ENCODE measurements around the gene GSTM1. TPM values are rescaled to one million over a fixed set of nuclear protein-coding genes. Genes with fewer than 3 reads are reported as not detected.
"Not testable (repeated sequence)": the region's sequence is repeated elsewhere in the genome, so short reads cannot be mapped to it uniquely, and the experiment has no call there.

Gene GSTM1
- total RNA-seq, 1 experiment from 2014 or later: not detected

DNA sequence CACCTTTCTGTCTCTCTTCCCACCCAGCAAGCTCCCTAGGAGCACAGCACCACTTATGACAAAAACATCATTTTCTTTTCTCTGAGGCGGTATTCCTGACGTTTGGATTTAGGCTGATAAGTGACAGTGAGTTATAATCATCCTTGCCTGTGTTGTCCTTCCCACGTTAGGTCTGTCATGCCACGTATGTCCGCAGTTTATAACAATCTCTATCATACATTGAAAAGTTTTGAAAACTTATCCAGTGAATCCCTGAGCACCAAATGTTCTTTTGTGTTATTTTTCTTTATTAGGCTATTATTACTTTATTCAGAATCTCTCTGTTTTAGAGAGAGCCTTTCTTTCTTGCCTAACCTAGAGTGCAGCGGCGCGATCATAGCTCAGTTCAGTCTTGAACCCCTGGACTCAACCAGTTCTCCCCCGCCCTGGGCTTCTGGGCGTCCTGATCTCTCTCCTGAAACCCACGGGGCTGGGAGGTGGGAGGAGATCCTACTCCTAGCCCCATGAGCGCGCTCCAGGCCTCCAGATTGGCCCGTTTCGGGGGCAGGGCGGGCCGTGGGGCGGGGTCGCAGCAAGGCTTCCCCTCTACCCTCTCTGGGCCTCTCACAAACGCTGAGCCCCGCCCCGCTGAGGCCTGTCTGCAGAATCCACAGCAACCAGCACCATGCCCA lies 20.0 kb upstream of the GSTM1 start, which contains the start of gene GSTM2:
GSTM2 (plus strand) TSS at position 606 of the 671 bp plus-strand sequence; CDS start at position 665, 59 bp downstream.
- no peak within 1 kb of the TSS for H3K27ac Mint-ChIP-seq (ENCODE audit: low read depth, unreplicated experiment)
- no peaks in the 10 kb centered on the region for H3K36me3 Mint-ChIP-seq (ENCODE audit: insufficient read depth, unreplicated experiment)
- no TSS peak for BruUV-seq (replicated peaks)
- no peaks in the 10 kb centered on the region for H3K27me3 Mint-ChIP-seq (ENCODE audit: insufficient read depth, unreplicated experiment)
- no peaks in the 10 kb centered on the region for H3K4me1 Mint-ChIP-seq (ENCODE audit: insufficient read depth, unreplicated experiment)
- H3K4me3 Mint-ChIP-seq (ENCODE audit: unreplicated experiment): no peak within 1 kb of the TSS
- POLR2A ChIA-PET: no interaction called here
- intact Hi-C loops (cut with micrococcal nuclease): no loop called here
- TF ChIP-seq, protein P1, sequence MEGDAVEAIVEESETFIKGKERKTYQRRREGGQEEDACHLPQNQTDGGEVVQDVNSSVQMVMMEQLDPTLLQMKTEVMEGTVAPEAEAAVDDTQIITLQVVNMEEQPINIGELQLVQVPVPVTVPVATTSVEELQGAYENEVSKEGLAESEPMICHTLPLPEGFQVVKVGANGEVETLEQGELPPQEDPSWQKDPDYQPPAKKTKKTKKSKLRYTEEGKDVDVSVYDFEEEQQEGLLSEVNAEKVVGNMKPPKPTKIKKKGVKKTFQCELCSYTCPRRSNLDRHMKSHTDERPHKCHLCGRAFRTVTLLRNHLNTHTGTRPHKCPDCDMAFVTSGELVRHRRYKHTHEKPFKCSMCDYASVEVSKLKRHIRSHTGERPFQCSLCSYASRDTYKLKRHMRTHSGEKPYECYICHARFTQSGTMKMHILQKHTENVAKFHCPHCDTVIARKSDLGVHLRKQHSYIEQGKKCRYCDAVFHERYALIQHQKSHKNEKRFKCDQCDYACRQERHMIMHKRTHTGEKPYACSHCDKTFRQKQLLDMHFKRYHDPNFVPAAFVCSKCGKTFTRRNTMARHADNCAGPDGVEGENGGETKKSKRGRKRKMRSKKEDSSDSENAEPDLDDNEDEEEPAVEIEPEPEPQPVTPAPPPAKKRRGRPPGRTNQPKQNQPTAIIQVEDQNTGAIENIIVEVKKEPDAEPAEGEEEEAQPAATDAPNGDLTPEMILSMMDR (IDR thresholded peaks at IDR 0.05; ENCODE audit: unreplicated experiment): no peak
- DNase-seq (ENCODE audit: unreplicated experiment): no peak
- CTCF ChIA-PET: no interaction called here
- H3K9me3 Mint-ChIP-seq (ENCODE audit: unreplicated experiment): no peaks in the 10 kb centered on the region

DNA sequence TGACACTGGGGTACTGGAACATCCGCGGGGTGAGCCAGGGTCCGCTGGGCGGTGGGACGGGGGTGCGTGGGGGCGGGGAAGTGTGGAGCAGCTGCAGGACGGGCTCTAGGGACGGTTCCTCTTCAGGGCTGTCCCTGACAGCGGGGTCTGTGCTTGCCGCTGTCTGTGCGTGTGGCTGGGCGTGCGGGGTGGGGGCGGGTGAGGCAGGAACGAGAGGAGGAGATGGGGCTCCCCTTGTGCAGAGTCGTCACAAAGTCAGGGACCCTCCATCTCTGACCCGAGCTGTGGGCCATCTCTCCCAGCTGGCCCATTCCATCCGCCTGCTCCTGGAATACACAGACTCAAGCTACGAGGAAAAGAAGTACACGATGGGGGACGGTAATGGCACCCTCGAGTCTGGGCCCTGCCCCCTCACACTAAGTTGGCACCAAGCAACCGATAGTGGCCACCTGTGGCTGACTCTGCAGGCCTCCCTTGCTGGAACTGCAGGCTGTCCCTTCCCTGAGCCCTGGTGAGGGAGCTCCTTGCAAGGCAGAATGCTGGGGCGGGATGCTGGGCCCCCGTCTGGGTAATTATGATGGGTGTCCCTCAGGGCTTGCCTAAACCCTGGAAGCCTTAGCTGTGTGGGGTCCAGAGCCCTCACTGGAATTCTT lies 19.4 kb upstream of the GSTM1 start:
- TF ChIP-seq, protein P1 (IDR thresholded peaks at IDR 0.05; ENCODE audit: unreplicated experiment): no peak
- no peak for DNase-seq (ENCODE audit: unreplicated experiment)
- no peaks in the 10 kb centered on the region for H3K27me3 Mint-ChIP-seq (ENCODE audit: insufficient read depth, unreplicated experiment)
- no peaks in the 10 kb centered on the region for H3K9me3 Mint-ChIP-seq (ENCODE audit: unreplicated experiment)
- intact Hi-C loops (cut with micrococcal nuclease): no loop called here
- BruUV-seq (replicated peaks): no TSS peak
- no peak overlapping the region for H3K4me3 Mint-ChIP-seq (ENCODE audit: unreplicated experiment)
- no peaks in the 10 kb centered on the region for H3K36me3 Mint-ChIP-seq (ENCODE audit: insufficient read depth, unreplicated experiment)
- no peaks in the 10 kb centered on the region for H3K4me1 Mint-ChIP-seq (ENCODE audit: insufficient read depth, unreplicated experiment)
- ChIA-PET CTCF (interaction anchor here (1.2 kb wide), 1 partner anchor 107 kb away, joined by 3 read pairs; no protein-coding TSS in a partner anchor), POLR2A (no interaction called here)
- no peak overlapping the region for H3K27ac Mint-ChIP-seq (ENCODE audit: low read depth, unreplicated experiment)

DNA sequence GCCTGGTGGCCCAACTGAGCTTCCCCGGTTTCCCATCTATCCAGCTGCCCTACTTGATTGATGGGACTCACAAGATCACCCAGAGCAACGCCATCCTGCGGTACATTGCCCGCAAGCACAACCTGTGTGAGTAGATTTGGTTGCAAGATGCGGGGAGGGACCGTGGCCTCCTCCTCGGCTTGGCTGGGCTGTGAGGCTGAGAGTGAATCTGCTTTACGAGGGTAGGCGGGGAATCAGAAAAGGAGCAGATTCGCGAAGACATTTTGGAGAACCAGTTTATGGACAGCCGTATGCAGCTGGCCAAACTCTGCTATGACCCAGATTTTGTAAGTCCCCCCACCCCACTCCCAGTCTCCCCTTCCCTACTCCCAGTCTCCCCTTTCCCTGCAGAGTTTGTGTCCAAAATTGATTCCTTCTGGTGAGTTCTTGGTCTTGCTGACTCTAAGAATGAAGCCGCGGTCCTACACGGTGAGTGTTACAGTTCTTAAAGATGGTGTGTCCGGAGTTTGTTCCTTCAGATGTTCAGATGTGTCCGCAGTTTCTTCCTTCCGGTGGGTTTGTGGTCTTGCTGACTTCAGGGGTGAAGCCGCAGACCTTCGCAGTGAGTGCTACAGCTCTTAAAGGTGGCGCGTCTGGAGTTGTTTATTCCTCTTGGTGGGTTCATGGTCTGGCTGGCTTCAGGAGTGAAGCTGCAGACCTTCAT lies 18.2 kb upstream of the GSTM1 start:
- BruUV-seq (replicated peaks): no TSS peak
- TF ChIP-seq, protein P1 (IDR thresholded peaks at IDR 0.05; ENCODE audit: unreplicated experiment): no peak
- H3K4me3 Mint-ChIP-seq (ENCODE audit: unreplicated experiment): no peak overlapping the region
- H3K4me1 Mint-ChIP-seq (ENCODE audit: insufficient read depth, unreplicated experiment): no peaks in the 10 kb centered on the region
- no peak for DNase-seq (ENCODE audit: unreplicated experiment)
- no peaks in the 10 kb centered on the region for H3K27me3 Mint-ChIP-seq (ENCODE audit: insufficient read depth, unreplicated experiment)
- no peaks in the 10 kb centered on the region for H3K9me3 Mint-ChIP-seq (ENCODE audit: unreplicated experiment)
- H3K36me3 Mint-ChIP-seq (ENCODE audit: insufficient read depth, unreplicated experiment): no peaks in the 10 kb centered on the region
- ChIA-PET CTCF (interaction anchor here (0.7 to 1.2 kb wide), 2 partner anchors 17 to 105 kb away, joined by 3 read pairs; no protein-coding TSS in a partner anchor), POLR2A (no interaction called here)
- no peak overlapping the region for H3K27ac Mint-ChIP-seq (ENCODE audit: low read depth, unreplicated experiment)
- intact Hi-C loops (cut with micrococcal nuclease): no loop called here

DNA sequence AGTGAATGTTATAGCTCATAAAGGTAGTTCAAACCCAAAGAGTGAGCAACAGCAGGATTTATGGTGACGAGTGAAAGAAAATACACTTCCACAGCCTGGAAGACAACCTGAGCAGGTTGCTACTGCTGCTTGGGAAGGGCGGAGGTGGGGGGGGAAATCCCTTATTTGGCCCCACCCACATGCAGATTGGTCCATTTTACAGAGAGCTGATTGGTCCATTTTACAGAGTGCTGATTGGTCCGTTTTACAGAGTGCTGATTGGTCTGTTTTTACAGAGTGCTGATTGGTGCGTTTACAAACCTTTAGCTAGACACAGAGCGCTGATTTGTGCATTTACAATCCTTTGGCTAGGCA lies 17.7 kb upstream of the GSTM1 start:
- H3K4me3 Mint-ChIP-seq (ENCODE audit: unreplicated experiment); DNase-seq (ENCODE audit: unreplicated experiment); H3K4me1 Mint-ChIP-seq (ENCODE audit: insufficient read depth, unreplicated experiment); H3K27me3 Mint-ChIP-seq (ENCODE audit: insufficient read depth, unreplicated experiment); POLR2A ChIA-PET; BruUV-seq (replicated peaks); H3K36me3 Mint-ChIP-seq (ENCODE audit: insufficient read depth, unreplicated experiment); H3K9me3 Mint-ChIP-seq (ENCODE audit: unreplicated experiment); H3K27ac Mint-ChIP-seq (ENCODE audit: low read depth, unreplicated experiment); intact Hi-C loops (cut with micrococcal nuclease): not testable (repeated sequence)
- CTCF ChIA-PET: interaction anchor here (1.3 to 1.8 kb wide), 2 partner anchors 29 to 107 kb away, joined by 3 to 11 read pairs; no protein-coding TSS in a partner anchor
